Measurements from ENCODE around the gene HIVEP3.

The HIVEP3 gene

GRCh38 chr1:41942278-41942677 lies 23.6 kb upstream of the HIVEP3 start:
- TF ChIP-seq, protein P1, sequence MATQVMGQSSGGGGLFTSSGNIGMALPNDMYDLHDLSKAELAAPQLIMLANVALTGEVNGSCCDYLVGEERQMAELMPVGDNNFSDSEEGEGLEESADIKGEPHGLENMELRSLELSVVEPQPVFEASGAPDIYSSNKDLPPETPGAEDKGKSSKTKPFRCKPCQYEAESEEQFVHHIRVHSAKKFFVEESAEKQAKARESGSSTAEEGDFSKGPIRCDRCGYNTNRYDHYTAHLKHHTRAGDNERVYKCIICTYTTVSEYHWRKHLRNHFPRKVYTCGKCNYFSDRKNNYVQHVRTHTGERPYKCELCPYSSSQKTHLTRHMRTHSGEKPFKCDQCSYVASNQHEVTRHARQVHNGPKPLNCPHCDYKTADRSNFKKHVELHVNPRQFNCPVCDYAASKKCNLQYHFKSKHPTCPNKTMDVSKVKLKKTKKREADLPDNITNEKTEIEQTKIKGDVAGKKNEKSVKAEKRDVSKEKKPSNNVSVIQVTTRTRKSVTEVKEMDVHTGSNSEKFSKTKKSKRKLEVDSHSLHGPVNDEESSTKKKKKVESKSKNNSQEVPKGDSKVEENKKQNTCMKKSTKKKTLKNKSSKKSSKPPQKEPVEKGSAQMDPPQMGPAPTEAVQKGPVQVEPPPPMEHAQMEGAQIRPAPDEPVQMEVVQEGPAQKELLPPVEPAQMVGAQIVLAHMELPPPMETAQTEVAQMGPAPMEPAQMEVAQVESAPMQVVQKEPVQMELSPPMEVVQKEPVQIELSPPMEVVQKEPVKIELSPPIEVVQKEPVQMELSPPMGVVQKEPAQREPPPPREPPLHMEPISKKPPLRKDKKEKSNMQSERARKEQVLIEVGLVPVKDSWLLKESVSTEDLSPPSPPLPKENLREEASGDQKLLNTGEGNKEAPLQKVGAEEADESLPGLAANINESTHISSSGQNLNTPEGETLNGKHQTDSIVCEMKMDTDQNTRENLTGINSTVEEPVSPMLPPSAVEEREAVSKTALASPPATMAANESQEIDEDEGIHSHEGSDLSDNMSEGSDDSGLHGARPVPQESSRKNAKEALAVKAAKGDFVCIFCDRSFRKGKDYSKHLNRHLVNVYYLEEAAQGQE (IDR thresholded peaks at IDR 0.05; ENCODE audit: insufficient read depth in 1 of 2, low read depth in 2 of 2, low read length in 2 of 2) = no peak
- TF ChIP-seq TAF1 (IDR thresholded peaks at IDR 0.05; ENCODE audit: borderline replicate concordance, insufficient read depth, low read length) = no peak
- no peak for TF ChIP-seq SIN3A (IDR thresholded peaks at IDR 0.05; ENCODE audit: borderline replicate concordance, insufficient read depth, low read length)
- TF ChIP-seq POLR2AphosphoS5 (IDR thresholded peaks at IDR 0.05; ENCODE audit: low read depth, low read length) = no peak
- no peak for TF ChIP-seq FOXP2 (optimal IDR thresholded peaks at IDR 0.05; ENCODE audit: borderline replicate concordance, extremely low read depth, extremely low read length, insufficient read depth)

DNA sequence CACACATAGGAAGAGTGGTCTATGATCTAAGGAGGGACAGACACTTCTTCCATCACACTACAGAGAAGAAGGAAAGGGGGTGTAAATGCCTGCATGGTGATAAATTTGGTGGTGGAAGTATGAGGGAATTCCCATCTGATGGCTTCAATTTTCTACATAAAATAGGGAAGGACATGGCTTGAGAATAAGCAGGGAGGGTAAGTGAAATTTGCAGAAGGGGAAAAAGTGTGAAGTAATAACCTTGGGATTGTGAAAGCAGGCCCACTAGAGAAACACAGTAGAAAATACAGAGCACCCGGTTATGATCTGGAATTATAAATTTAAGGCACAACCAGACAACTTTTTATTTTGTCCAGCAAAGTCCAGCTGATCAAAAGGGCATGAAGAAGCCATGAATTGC lies 22.7 kb upstream of the HIVEP3 start:
- TF ChIP-seq, protein P1 (IDR thresholded peaks at IDR 0.05; ENCODE audit: insufficient read depth in 1 of 2, low read depth in 2 of 2, low read length in 2 of 2) = no peak

DNA sequence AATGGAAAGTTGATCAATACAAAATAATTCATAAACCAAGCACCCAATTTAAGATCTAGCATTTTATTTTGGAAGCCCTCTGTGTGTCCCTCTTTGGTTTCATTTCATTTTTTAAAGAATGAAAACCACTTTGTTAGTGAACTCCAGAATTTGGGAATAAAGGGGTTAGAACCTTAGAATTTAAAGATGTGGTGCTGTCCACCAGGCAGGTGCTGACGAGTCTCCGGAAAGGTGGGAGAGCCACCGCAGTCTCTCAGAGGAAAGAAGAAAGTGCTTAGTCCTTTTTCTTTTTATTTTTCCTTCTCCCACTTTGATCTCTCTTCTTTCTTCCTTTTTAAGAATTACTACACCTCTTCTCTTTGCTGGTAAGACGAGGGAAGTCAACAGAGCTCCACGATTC lies 20.5 kb upstream of the HIVEP3 start:
- TF ChIP-seq, protein P1 (IDR thresholded peaks at IDR 0.05; ENCODE audit: insufficient read depth in 1 of 2, low read depth in 2 of 2, low read length in 2 of 2) = peak; percentile 86 to 94
- TF ChIP-seq SIN3A (IDR thresholded peaks at IDR 0.05; ENCODE audit: borderline replicate concordance, insufficient read depth, low read length) (no peak), FOXP2 (optimal IDR thresholded peaks at IDR 0.05; ENCODE audit: borderline replicate concordance, extremely low read depth, extremely low read length, insufficient read depth) (no peak), TAF1 (IDR thresholded peaks at IDR 0.05; ENCODE audit: borderline replicate concordance, insufficient read depth, low read length) (no peak), POLR2AphosphoS5 (IDR thresholded peaks at IDR 0.05; ENCODE audit: low read depth, low read length) (no peak)

DNA sequence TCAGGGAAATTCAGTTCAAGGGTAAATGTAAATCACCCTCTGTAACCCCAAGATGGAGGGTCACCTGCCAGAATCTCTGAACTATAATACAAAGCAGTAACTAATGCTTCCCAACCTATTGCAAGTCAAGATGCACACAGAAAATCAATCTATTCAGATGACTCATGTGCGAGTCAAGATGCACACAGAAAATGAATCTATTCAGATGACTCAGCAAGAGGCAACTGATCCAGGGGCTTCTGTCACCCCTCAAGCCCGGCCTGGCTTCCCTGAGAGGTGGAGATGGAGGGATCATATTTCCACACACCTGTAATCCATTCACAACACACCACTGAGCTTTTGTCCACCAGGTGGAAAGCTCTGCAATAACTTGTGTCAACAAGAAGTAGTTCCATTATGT lies 17.4 kb upstream of the HIVEP3 start:
- TF ChIP-seq POLR2AphosphoS5 (IDR thresholded peaks at IDR 0.05; ENCODE audit: low read depth, low read length) (no peak), FOXP2 (optimal IDR thresholded peaks at IDR 0.05; ENCODE audit: borderline replicate concordance, extremely low read depth, extremely low read length, insufficient read depth) (no peak), TAF1 (IDR thresholded peaks at IDR 0.05; ENCODE audit: borderline replicate concordance, insufficient read depth, low read length) (no peak), SIN3A (IDR thresholded peaks at IDR 0.05; ENCODE audit: borderline replicate concordance, insufficient read depth, low read length) (no peak)
- TF ChIP-seq, protein P1 (IDR thresholded peaks at IDR 0.05; ENCODE audit: insufficient read depth in 1 of 2, low read depth in 2 of 2, low read length in 2 of 2) = no peak

DNA sequence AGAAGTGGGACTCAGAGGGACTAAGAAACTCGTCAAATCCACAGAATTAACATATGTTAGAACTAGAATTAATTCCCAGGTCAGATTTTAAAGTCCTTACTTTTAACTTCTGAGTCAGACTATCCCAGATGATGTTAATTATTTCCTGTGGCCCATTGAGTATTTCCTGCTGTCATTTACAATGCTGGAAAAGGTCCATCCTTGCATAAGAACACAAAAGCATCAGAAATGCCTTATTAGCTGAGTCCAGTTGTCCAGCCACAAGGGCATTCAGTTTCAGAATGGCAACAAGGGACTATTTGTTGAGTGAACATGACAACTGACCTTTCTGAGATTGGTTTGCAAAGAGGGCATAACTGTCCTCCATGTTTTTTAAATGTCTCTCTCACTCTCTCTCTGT lies 16.5 kb upstream of the HIVEP3 start:
- TF ChIP-seq POLR2AphosphoS5 (IDR thresholded peaks at IDR 0.05; ENCODE audit: low read depth, low read length) (no peak), SIN3A (IDR thresholded peaks at IDR 0.05; ENCODE audit: borderline replicate concordance, insufficient read depth, low read length) (0 out of 2 replicates have a peak, but pooled peaks have one; percentile 26), FOXP2 (optimal IDR thresholded peaks at IDR 0.05; ENCODE audit: borderline replicate concordance, extremely low read depth, extremely low read length, insufficient read depth) (no peak), TAF1 (IDR thresholded peaks at IDR 0.05; ENCODE audit: borderline replicate concordance, insufficient read depth, low read length) (no peak)
- TF ChIP-seq, protein P1 (IDR thresholded peaks at IDR 0.05; ENCODE audit: insufficient read depth in 1 of 2, low read depth in 2 of 2, low read length in 2 of 2) = 0 out of 4 replicates have a peak, but pooled peaks of 1 of the 2 experiments have one; percentile 24
